Parathyroid adenoma (tissue), 2 donors: ENCODE measurements around the gene PRKCQ.

Experiments
- H2AFZ ChIP-seq: fragments of 300-600 bp; sonication (generic); one replicate; pipeline ENCODE4 v1.7.0; 2017; ENCODE audit warnings: antibody characterized with exemption, mild to moderate bottlenecking
- H3K27ac ChIP-seq: fragments of 300-600 bp; sonication (generic); one replicate; pipeline ENCODE4 v1.7.0; 2017
- H3K27me3 ChIP-seq: fragments of 300-600 bp; sonication (generic); one replicate; pipeline ENCODE4 v1.7.0; 2017; ENCODE audit warnings: low read length; ENCODE audit not compliant: control insufficient read depth, insufficient read depth
- H3K36me3 ChIP-seq: fragments of 300-600 bp; sonication (generic); one replicate; pipeline ENCODE4 v1.7.0; 2017; ENCODE audit warnings: low read length; ENCODE audit not compliant: control insufficient read depth, insufficient read depth
- H3K4me1 ChIP-seq: fragments of 300-600 bp; sonication (generic); one replicate; pipeline ENCODE4 v1.7.0; 2017; ENCODE audit warnings: control low read depth
- H3K4me2 ChIP-seq: fragments of 300-600 bp; sonication (generic); one replicate; pipeline ENCODE4 v1.7.0; 2017; ENCODE audit warnings: low read length
- H3K4me3 ChIP-seq: fragments of 300-600 bp; sonication (generic); one replicate; pipeline ENCODE4 v1.7.0; 2017; ENCODE audit warnings: low read depth, low read length
- H3K79me2 ChIP-seq: fragments of 300-600 bp; sonication (generic); one replicate; pipeline ENCODE4 v1.7.0; 2017; ENCODE audit warnings: control low read depth
- H3K9ac ChIP-seq: fragments of 300-600 bp; sonication (generic); one replicate; pipeline ENCODE4 v1.7.0; 2017; ENCODE audit warnings: mild to moderate bottlenecking
- H3K9me3 ChIP-seq: fragments of 300-600 bp; sonication (generic); one replicate; pipeline ENCODE4 v1.7.0; 2017; ENCODE audit warnings: low read length; ENCODE audit not compliant: control insufficient read depth
- CTCF ChIP-seq: fragments of 300-600 bp; sonication (generic); IDR thresholded peaks from one replicate; pipeline ENCODE4 v1.7.0; 2017; ENCODE audit warnings: antibody characterized with exemption, mild to moderate bottlenecking
- donor health status: primary hyperparathyroidism.

Gene PRKCQ

GRCh38 chr10:6461961-6462360, 118.1 kb downstream of the PRKCQ start:
- Histone ChIP-seq H2AFZ (no peak overlapping the region), H3K4me1 (no peaks in the 10 kb centered on the region), H3K36me3 (no peaks in the 10 kb centered on the region), H3K4me2 (no peak overlapping the region), H3K27ac (no peak overlapping the region), H3K9ac (no peak overlapping the region), H3K79me2 (no peaks in the 10 kb centered on the region), H3K4me3 (no peak overlapping the region), H3K9me3 (no peaks in the 10 kb centered on the region), H3K27me3 (no peaks in the 10 kb centered on the region)
- no peak for TF ChIP-seq CTCF

- Histone ChIP-seq H3K4me3 (no peak overlapping the region), H3K9me3 (no peaks in the 10 kb centered on the region), H3K4me1 (no peaks in the 10 kb centered on the region), H3K4me2 (no peak overlapping the region), H2AFZ (no peak overlapping the region), H3K27me3 (no peaks in the 10 kb centered on the region), H3K36me3 (no peaks in the 10 kb centered on the region), H3K79me2 (no peaks in the 10 kb centered on the region), H3K27ac (no peak overlapping the region), H3K9ac (no peak overlapping the region)
- TF ChIP-seq CTCF = no peak
Measured at GRCh38 chr10:6460861-6461409, 119.1 kb downstream of the PRKCQ start.

GRCh38 chr10:6458814-6459213, 121.3 kb downstream of the PRKCQ start:
- H3K79me2 ChIP-seq = no peaks in the 10 kb centered on the region
- no peak overlapping the region for H3K27ac ChIP-seq
- H3K4me2 ChIP-seq = no peak overlapping the region
- H3K27me3 ChIP-seq = no peaks in the 10 kb centered on the region
- TF ChIP-seq CTCF = no peak
- no peak overlapping the region for H3K4me3 ChIP-seq
- H3K9me3 ChIP-seq = no peaks in the 10 kb centered on the region
- no peaks in the 10 kb centered on the region for H3K36me3 ChIP-seq
- no peaks in the 10 kb centered on the region for H3K4me1 ChIP-seq
- no peak overlapping the region for H2AFZ ChIP-seq
- no peak overlapping the region for H3K9ac ChIP-seq

GRCh38 chr10:6457376-6457775, 122.7 kb downstream of the PRKCQ start:
- Histone ChIP-seq H3K79me2 (no peaks in the 10 kb centered on the region), H3K36me3 (no peaks in the 10 kb centered on the region), H2AFZ (no peak overlapping the region)

More at GRCh38 chr10:6457376-6457775, 122.7 kb downstream of the PRKCQ start:
- no peak overlapping the region for H3K4me2 ChIP-seq
- no peaks in the 10 kb centered on the region for H3K27me3 ChIP-seq
- H3K9me3 ChIP-seq = no peaks in the 10 kb centered on the region
- no peak overlapping the region for H3K4me3 ChIP-seq
- TF ChIP-seq CTCF = no peak
- H3K9ac ChIP-seq = no peak overlapping the region
- no peak overlapping the region for H3K27ac ChIP-seq
- no peaks in the 10 kb centered on the region for H3K4me1 ChIP-seq
